K562 (cell line): ENCODE measurements around the gene HERC5. TPM values are rescaled to one million over a fixed set of nuclear protein-coding genes. Genes with fewer than 3 reads are reported as not detected.
A peak's percentile ranks its signal among the peaks of the same experiment; 100 is the strongest.

Source experiments
- CC2D1A ChIP-seq: fragments of 450-650 bp; IDR thresholded peaks from 2 replicates; pipeline ENCODE4 v1.6.1; 2017; ENCODE audit warnings: mild to moderate bottlenecking
- CCAR2 ChIP-seq: fragments of 200-400 bp; formaldehyde crosslinking; IDR thresholded peaks from 2 replicates; pipeline ENCODE4 v1.6.1; 2017; ENCODE audit warnings: mild to moderate bottlenecking, low read depth, low read length
- CGGBP1 ChIP-seq: fragments of 250-450 bp; sonication (Bioruptor Pico); IDR thresholded peaks from 2 replicates; pipeline ENCODE4 v1.9.0; 2021; ENCODE audit warnings: mild to moderate bottlenecking
- CHD2 ChIP-seq: IDR thresholded peaks from 2 replicates; pipeline ENCODE4 v1.6.1; 2011; ENCODE audit warnings: low read depth, low read length
- CREBBP ChIP-seq: IDR thresholded peaks from one replicate; pipeline ENCODE4 v1.6.1; 2012; ENCODE audit warnings: low read depth, mild to moderate bottlenecking, control low read depth, inconsistent platforms, low read length
- CREM ChIP-seq: IDR thresholded peaks from 2 replicates; pipeline ENCODE4 v1.6.1; 2014; ENCODE audit warnings: antibody characterized with exemption, low read depth
- EGR1 ChIP-seq: fragments of 450-650 bp; conservative IDR thresholded peaks from 2 replicates; pipeline ENCODE4 v1.6.1; 2017; ENCODE audit warnings: mild to moderate bottlenecking
- ERF ChIP-seq: fragments of 450-650 bp; formaldehyde crosslinking; IDR thresholded peaks from 2 replicates; pipeline ENCODE4 v1.4.0; 2020; ENCODE audit warnings: mild to moderate bottlenecking, mixed read lengths
- HDAC1 ChIP-seq, 2 experiments: fragments of 450-650 bp; IDR thresholded peaks; 2 replicates each; pipeline ENCODE4 v1.6.1; 2016 to 2017; ENCODE audit warnings: inconsistent platforms in 1 of 2, mild to moderate bottlenecking in 1 of 2, moderate library complexity in 1 of 2
- HDAC6 ChIP-seq: IDR thresholded peaks from 2 replicates; pipeline ENCODE4 v1.6.1; 2012; ENCODE audit warnings: low read depth, mild to moderate bottlenecking, control low read depth, inconsistent platforms, low read length, moderate library complexity
- PURB ChIP-seq: sonication (generic); formaldehyde crosslinking; IDR thresholded peaks from 2 replicates; pipeline ENCODE4 v1.9.0; 2021; ENCODE audit warnings: low read depth, mild to moderate bottlenecking, missing genetic modification reagents
- SRSF1 ChIP-seq: fragments of 200-400 bp; formaldehyde crosslinking; IDR thresholded peaks from 2 replicates; pipeline ENCODE4 v1.6.1; 2017; ENCODE audit warnings: mild to moderate bottlenecking, low read depth, low read length, moderate library complexity
- UBTF ChIP-seq, 2 experiments: IDR thresholded peaks; 2 replicates each; pipeline ENCODE4 v1.6.1; 2012; ENCODE audit warnings: improper control_type of control experiment in 2 of 2, low read depth in 2 of 2, low read length in 2 of 2, borderline replicate concordance in 1 of 2
- YY1 ChIP-seq, 3 experiments: IDR thresholded peaks; 2 replicates each; pipeline ENCODE4 v1.6.1; 2011; ENCODE audit warnings: low read length in 2 of 3, mild to moderate bottlenecking in 2 of 3, moderate library complexity in 2 of 3, borderline replicate concordance in 1 of 3, control low read depth in 1 of 3, low read depth in 1 of 3; ENCODE audit not compliant: insufficient read depth in 3 of 3, insufficient replicate concordance in 2 of 3, control insufficient read depth in 1 of 3, insufficient read length in 1 of 3; ENCODE audit errors: extremely low read depth in 1 of 3
- ZNF239 ChIP-seq: fragments of 250-450 bp; sonication (Bioruptor Pico); IDR thresholded peaks from 2 replicates; pipeline ENCODE4 v1.4.0; 2020; ENCODE audit warnings: mild to moderate bottlenecking
- ZNF507 ChIP-seq: conservative IDR thresholded peaks from 2 replicates; pipeline ENCODE4 v1.6.1; 2017; ENCODE audit warnings: missing genetic modification characterization, missing compliant biosample characterization
- ZNF57 ChIP-seq: fragments of 450-650 bp; formaldehyde crosslinking; IDR thresholded peaks from 2 replicates; pipeline ENCODE4 v1.4.0; 2020; ENCODE audit warnings: mild to moderate bottlenecking, moderate library complexity
- ZNF644 ChIP-seq: fragments of 200-800 bp; sonication (Bioruptor generic); IDR thresholded peaks from 2 replicates; pipeline ENCODE4 v1.6.1; 2016; ENCODE audit warnings: low read depth, missing genetic modification characterization, missing compliant biosample characterization
- polyA plus RNA-seq, 8 experiments: library from polyadenylated mRNA; depleted of rRNA in 4 of 8; stranded (reverse) in 5 of 8; unstranded in 3 of 8; fragments of >200 nt; fragmentation: Nextera tagmentation in 2 of 8; fragmentation: Illumina TruSeq in 1 of 8; extraction: Ambion mirVana in 2 of 8; extraction: Trizol in 1 of 8; gene quantifications; 2 replicates each; pipeline versions ENCODE4 v1.2.1 to v1.2.3, GENCODE V29; 2011 to 2014; ENCODE audit warnings: inconsistent platforms in 1 of 8, missing spikeins in 1 of 8
- total RNA-seq, 7 experiments: library from RNA; depleted of rRNA in 6 of 7; stranded (reverse); fragments of >200 nt in 6 of 7; fragmentation: Illumina TruSeq in 2 of 7; extraction: Trizol in 2 of 7; gene quantifications; 2 replicates each; pipeline versions ENCODE4 v1.2.1 to v1.2.3, GENCODE V29; 2011 to 2021; ENCODE audit warnings: low replicate concordance in 1 of 7
- TF ChIP-seq, protein P1 (sequence below): IDR thresholded peaks from 2 replicates; pipeline ENCODE4 v1.6.1; 2011; ENCODE audit not compliant: insufficient read length; ENCODE audit errors: extremely low read depth
- TF ChIP-seq, protein P2 (sequence below): fragments of 450-650 bp; IDR thresholded peaks from 2 replicates; pipeline ENCODE4 v1.6.1; 2016; ENCODE audit warnings: mild to moderate bottlenecking
- TF ChIP-seq, protein P3 (sequence below): fragments of 450-650 bp; IDR thresholded peaks from 2 replicates; pipeline ENCODE4 v1.6.1; 2016; ENCODE audit warnings: low read depth, mild to moderate bottlenecking, moderate library complexity

HERC5 gene
- total and polyA plus RNA-seq, 9 of the 15 experiments (the other 6 are each of a cell fraction or from before 2014, with no cell fraction given), result 0.18 TPM; not detected in 8

- TF ChIP-seq ZNF507 (tag) (no peak), PURB (CRISPR knock-in tag) (no peak), YY1 (IDR thresholded peaks at IDR 0.05; ENCODE audit: borderline replicate concordance in 1 of 3, control insufficient read depth in 1 of 3, extremely low read depth in 1 of 3, insufficient read depth in 3 of 3, insufficient read length in 1 of 3, insufficient replicate concordance in 2 of 3, low read depth in 1 of 3, low read length in 2 of 3) (peak in 1 of 3 experiments; percentile 64), ZNF644 (tag) (no peak), ERF (no peak), EGR1 (peak; percentile 31; the same call in 1 of the 2 replicates), SRSF1 (no peak), CREM (peak; percentile 57; the same call in 1 of the 2 replicates), CGGBP1 (no peak), CREBBP (no peak), ZNF57 (CRISPR knock-in tag) (no peak), CHD2 (no peak), HDAC1 (IDR thresholded peaks at IDR 0.05) (peak in 1 of 2 experiments; percentile 83; a peak in 2 of 4 replicates), CCAR2 (no peak), CC2D1A (no peak), ZNF239 (no peak), UBTF (IDR thresholded peaks at IDR 0.05; ENCODE audit: borderline replicate concordance in 1 of 2, low read depth in 2 of 2, low read length in 2 of 2) (peak; percentile 94 to 96; a peak in 3 of 4 replicates), HDAC6 (no peak)
- TF ChIP-seq, protein P1, sequence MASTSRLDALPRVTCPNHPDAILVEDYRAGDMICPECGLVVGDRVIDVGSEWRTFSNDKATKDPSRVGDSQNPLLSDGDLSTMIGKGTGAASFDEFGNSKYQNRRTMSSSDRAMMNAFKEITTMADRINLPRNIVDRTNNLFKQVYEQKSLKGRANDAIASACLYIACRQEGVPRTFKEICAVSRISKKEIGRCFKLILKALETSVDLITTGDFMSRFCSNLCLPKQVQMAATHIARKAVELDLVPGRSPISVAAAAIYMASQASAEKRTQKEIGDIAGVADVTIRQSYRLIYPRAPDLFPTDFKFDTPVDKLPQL, result no peak
- TF ChIP-seq, protein P2, sequence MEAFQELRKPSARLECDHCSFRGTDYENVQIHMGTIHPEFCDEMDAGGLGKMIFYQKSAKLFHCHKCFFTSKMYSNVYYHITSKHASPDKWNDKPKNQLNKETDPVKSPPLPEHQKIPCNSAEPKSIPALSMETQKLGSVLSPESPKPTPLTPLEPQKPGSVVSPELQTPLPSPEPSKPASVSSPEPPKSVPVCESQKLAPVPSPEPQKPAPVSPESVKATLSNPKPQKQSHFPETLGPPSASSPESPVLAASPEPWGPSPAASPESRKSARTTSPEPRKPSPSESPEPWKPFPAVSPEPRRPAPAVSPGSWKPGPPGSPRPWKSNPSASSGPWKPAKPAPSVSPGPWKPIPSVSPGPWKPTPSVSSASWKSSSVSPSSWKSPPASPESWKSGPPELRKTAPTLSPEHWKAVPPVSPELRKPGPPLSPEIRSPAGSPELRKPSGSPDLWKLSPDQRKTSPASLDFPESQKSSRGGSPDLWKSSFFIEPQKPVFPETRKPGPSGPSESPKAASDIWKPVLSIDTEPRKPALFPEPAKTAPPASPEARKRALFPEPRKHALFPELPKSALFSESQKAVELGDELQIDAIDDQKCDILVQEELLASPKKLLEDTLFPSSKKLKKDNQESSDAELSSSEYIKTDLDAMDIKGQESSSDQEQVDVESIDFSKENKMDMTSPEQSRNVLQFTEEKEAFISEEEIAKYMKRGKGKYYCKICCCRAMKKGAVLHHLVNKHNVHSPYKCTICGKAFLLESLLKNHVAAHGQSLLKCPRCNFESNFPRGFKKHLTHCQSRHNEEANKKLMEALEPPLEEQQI, result no peak
- TF ChIP-seq, protein P3, sequence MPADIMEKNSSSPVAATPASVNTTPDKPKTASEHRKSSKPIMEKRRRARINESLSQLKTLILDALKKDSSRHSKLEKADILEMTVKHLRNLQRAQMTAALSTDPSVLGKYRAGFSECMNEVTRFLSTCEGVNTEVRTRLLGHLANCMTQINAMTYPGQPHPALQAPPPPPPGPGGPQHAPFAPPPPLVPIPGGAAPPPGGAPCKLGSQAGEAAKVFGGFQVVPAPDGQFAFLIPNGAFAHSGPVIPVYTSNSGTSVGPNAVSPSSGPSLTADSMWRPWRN, result no peak
These were observed 66.6 kb downstream of the HERC5 start, which contains the start of gene PYURF (continued) for GRCh38 chr4:88523325-88524129.
